Measurements from ENCODE around the gene CPA2. TPM values are rescaled to one million over a fixed set of nuclear protein-coding genes. Genes with fewer than 3 reads are reported as not detected.

The CPA2 gene
- total and polyA plus RNA-seq, 2 experiments from 2014 or later, result not detected

DNA sequence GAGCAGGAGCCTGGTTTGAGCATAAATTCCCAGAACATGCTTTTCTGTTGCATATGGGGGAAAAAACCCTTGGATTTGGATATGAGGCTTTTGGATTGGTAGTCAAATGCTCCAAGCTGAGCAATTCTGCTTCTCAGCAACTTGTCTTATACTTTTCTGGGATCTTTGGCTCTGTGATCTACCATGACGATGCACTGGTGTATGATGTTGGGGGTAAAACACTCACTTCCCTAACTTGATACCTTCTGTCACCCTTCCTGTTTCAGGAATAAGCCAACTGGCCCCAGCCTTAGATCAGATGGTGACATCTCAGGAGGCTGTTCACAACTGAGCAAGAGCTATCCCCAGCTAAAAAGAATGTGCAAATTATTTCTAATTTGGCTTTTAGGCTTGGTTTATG, 13.2 kb downstream of the CPA2 start:
- no peaks in the 10 kb centered on the region for H3K36me3 ChIP-seq (ENCODE audit: insufficient read depth)
- H3F3A ChIP-seq (replicated peaks; ENCODE audit: low read depth), result no peaks in the 10 kb centered on the region
- no peak overlapping the region for H3K27ac ChIP-seq (ENCODE audit: low read depth)
- peaks cover 16% of the 10 kb centered on the region for H3K4me1 ChIP-seq (ENCODE audit: insufficient read depth)
- H3K4me3 Mint-ChIP-seq, result no peak overlapping the region
- no peaks in the 10 kb centered on the region; the same call in 2 of the 3 replicates for H3K9me3 Mint-ChIP-seq
- no peaks in the 10 kb centered on the region for H3K79me2 ChIP-seq (replicated peaks; ENCODE audit: insufficient read depth)
- no peak overlapping the region for H3K4me3 ChIP-seq
- H3K9me2 ChIP-seq (ENCODE audit: insufficient read depth), result peaks cover 20% of the 10 kb centered on the region
- no peak for DNase-seq (ENCODE audit: low spot score)
- H4K20me1 ChIP-seq (replicated peaks; ENCODE audit: insufficient read depth), result no peaks in the 10 kb centered on the region
- no peaks in the 10 kb centered on the region; the same call in 2 of the 3 replicates for H3K36me3 Mint-ChIP-seq (ENCODE audit: low read depth)
- H2AFZ ChIP-seq, result no peak overlapping the region
- H3K4me2 ChIP-seq, result no peak overlapping the region
- TF ChIP-seq EZH2phosphoT487 (IDR thresholded peaks at IDR 0.05; ENCODE audit: unreplicated experiment) (no peak), STAT1 (IDR thresholded peaks at IDR 0.05; ENCODE audit: unreplicated experiment) (no peak), CREB1 (CRISPR knock-in tag; IDR thresholded peaks at IDR 0.05; ENCODE audit: low read depth) (no peak)
- H3K27me3 ChIP-seq (ENCODE audit: insufficient read depth), result no peaks in the 10 kb centered on the region
- peaks cover 5% of the 10 kb centered on the region for H3K27me3 Mint-ChIP-seq (ENCODE audit: insufficient read depth, low read depth, poor library complexity)
- peaks cover 19% of the 10 kb centered on the region for H3K4me1 Mint-ChIP-seq
- no peak overlapping the region for H3K27ac Mint-ChIP-seq
- no peak for ATAC-seq

DNA sequence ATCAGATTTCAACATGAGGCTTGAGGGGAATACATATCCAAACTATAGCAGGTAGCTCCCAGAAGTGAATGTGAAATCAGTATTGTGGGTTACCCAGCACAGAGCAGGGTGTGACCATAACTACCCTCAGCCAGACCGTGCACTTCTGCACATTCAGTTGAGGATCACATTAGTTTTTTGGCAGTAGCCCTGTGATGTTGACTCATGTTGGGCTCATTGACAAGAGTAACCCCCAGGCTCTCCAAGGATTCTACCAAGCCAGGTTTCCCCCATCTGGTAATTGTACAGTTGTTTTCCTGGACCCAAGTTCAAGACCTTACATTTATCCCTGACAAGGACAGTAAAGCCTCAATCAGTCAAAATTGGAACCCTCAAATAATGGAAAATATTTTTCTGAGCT, 14.6 kb downstream of the CPA2 start:
- no peaks in the 10 kb centered on the region for H3K79me2 ChIP-seq (replicated peaks; ENCODE audit: insufficient read depth)
- H3F3A ChIP-seq (replicated peaks; ENCODE audit: low read depth), result no peaks in the 10 kb centered on the region
- no peaks in the 10 kb centered on the region for H4K20me1 ChIP-seq (replicated peaks; ENCODE audit: insufficient read depth)
- H3K4me1 Mint-ChIP-seq, result peaks cover 6% of the 10 kb centered on the region
- peaks cover 20% of the 10 kb centered on the region for H3K9me2 ChIP-seq (ENCODE audit: insufficient read depth)
- no peak overlapping the region for H3K4me2 ChIP-seq
- no peak overlapping the region for H3K4me3 ChIP-seq
- 0 out of 2 replicates have a peak, but pooled peaks cover 3% of the 10 kb centered on the region for H3K4me1 ChIP-seq (ENCODE audit: insufficient read depth)
- no peaks in the 10 kb centered on the region for H3K36me3 ChIP-seq (ENCODE audit: insufficient read depth)
- H3K27ac ChIP-seq (ENCODE audit: low read depth), result no peak overlapping the region
- ATAC-seq (no peak), DNase-seq (ENCODE audit: low spot score) (no peak)
- H2AFZ ChIP-seq, result peak overlapping the region; percentile 28; the same call in 1 of the 2 replicates
- no peak overlapping the region for H3K27ac Mint-ChIP-seq
- no peaks in the 10 kb centered on the region for H3K27me3 ChIP-seq (ENCODE audit: insufficient read depth)
- H3K36me3 Mint-ChIP-seq (ENCODE audit: low read depth), result no peaks in the 10 kb centered on the region; the same call in 2 of the 3 replicates
- H3K4me3 Mint-ChIP-seq, result no peak overlapping the region
- H3K9me3 Mint-ChIP-seq, result no peaks in the 10 kb centered on the region; the same call in 2 of the 3 replicates
- peaks cover 4% of the 10 kb centered on the region for H3K27me3 Mint-ChIP-seq (ENCODE audit: insufficient read depth, low read depth, poor library complexity)
- TF ChIP-seq, protein P1, sequence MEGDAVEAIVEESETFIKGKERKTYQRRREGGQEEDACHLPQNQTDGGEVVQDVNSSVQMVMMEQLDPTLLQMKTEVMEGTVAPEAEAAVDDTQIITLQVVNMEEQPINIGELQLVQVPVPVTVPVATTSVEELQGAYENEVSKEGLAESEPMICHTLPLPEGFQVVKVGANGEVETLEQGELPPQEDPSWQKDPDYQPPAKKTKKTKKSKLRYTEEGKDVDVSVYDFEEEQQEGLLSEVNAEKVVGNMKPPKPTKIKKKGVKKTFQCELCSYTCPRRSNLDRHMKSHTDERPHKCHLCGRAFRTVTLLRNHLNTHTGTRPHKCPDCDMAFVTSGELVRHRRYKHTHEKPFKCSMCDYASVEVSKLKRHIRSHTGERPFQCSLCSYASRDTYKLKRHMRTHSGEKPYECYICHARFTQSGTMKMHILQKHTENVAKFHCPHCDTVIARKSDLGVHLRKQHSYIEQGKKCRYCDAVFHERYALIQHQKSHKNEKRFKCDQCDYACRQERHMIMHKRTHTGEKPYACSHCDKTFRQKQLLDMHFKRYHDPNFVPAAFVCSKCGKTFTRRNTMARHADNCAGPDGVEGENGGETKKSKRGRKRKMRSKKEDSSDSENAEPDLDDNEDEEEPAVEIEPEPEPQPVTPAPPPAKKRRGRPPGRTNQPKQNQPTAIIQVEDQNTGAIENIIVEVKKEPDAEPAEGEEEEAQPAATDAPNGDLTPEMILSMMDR (conservative IDR thresholded peaks at IDR 0.05; ENCODE audit: low read depth in 2 of 2), result no peak
- no peak for TF ChIP-seq EZH2phosphoT487 (IDR thresholded peaks at IDR 0.05; ENCODE audit: unreplicated experiment)
- TF ChIP-seq EZH2 (IDR thresholded peaks at IDR 0.05; ENCODE audit: low read depth, unreplicated experiment), result no peak
- TF ChIP-seq STAT1 (IDR thresholded peaks at IDR 0.05; ENCODE audit: unreplicated experiment), result no peak
- TF ChIP-seq JUNB (IDR thresholded peaks at IDR 0.05; ENCODE audit: unreplicated experiment), result no peak
- TF ChIP-seq, protein P2, sequence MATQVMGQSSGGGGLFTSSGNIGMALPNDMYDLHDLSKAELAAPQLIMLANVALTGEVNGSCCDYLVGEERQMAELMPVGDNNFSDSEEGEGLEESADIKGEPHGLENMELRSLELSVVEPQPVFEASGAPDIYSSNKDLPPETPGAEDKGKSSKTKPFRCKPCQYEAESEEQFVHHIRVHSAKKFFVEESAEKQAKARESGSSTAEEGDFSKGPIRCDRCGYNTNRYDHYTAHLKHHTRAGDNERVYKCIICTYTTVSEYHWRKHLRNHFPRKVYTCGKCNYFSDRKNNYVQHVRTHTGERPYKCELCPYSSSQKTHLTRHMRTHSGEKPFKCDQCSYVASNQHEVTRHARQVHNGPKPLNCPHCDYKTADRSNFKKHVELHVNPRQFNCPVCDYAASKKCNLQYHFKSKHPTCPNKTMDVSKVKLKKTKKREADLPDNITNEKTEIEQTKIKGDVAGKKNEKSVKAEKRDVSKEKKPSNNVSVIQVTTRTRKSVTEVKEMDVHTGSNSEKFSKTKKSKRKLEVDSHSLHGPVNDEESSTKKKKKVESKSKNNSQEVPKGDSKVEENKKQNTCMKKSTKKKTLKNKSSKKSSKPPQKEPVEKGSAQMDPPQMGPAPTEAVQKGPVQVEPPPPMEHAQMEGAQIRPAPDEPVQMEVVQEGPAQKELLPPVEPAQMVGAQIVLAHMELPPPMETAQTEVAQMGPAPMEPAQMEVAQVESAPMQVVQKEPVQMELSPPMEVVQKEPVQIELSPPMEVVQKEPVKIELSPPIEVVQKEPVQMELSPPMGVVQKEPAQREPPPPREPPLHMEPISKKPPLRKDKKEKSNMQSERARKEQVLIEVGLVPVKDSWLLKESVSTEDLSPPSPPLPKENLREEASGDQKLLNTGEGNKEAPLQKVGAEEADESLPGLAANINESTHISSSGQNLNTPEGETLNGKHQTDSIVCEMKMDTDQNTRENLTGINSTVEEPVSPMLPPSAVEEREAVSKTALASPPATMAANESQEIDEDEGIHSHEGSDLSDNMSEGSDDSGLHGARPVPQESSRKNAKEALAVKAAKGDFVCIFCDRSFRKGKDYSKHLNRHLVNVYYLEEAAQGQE (IDR thresholded peaks at IDR 0.05; ENCODE audit: unreplicated experiment), result no peak
- TF ChIP-seq, protein P3, sequence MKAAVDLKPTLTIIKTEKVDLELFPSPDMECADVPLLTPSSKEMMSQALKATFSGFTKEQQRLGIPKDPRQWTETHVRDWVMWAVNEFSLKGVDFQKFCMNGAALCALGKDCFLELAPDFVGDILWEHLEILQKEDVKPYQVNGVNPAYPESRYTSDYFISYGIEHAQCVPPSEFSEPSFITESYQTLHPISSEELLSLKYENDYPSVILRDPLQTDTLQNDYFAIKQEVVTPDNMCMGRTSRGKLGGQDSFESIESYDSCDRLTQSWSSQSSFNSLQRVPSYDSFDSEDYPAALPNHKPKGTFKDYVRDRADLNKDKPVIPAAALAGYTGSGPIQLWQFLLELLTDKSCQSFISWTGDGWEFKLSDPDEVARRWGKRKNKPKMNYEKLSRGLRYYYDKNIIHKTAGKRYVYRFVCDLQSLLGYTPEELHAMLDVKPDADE (IDR thresholded peaks at IDR 0.05), result no peak
- TF ChIP-seq ZNF114 (CRISPR knock-in tag; IDR thresholded peaks at IDR 0.05), result no peak
- TF ChIP-seq NANOG (IDR thresholded peaks at IDR 0.05; ENCODE audit: borderline replicate concordance), result no peak
- no peak for TF ChIP-seq CREB1 (CRISPR knock-in tag; IDR thresholded peaks at IDR 0.05; ENCODE audit: low read depth)
